Activated naive CD4-positive, alpha-beta T cell treated with anti-CD3 and anti-CD28 coated beads, Interleukin-2, amount 50 U/mL, for 72 hours (primary cell): Measurements from ENCODE around the gene MRPS22. TPM values are rescaled to one million over a fixed set of nuclear protein-coding genes. Genes with fewer than 3 reads are reported as not detected.
A peak's percentile ranks its signal among the peaks of the same experiment; 100 is the strongest.
"Not testable (repeated sequence)": the region's sequence is repeated elsewhere in the genome, so short reads cannot be mapped to it uniquely, and the experiment has no call there.

Experiments
- ATAC-seq, 2 donors: fragments of 150-1000 bp; cut with Tn5 transposase; 2 replicates each; pipeline ENCODE4 v1.10.0; 2021; ENCODE audit warnings: mild to moderate bottlenecking in 2 of 2, moderate library complexity in 2 of 2
- DNase-seq, 2 donors: peaks; one replicate each; pipeline ENCODE4 v3.0.0; 2021 to 2022; ENCODE audit warnings: low spot score in 2 of 2
- H3K27ac Mint-ChIP-seq, 2 donors: one replicate each; pipeline ENCODE4 v1.8.0; 2022; ENCODE audit warnings: mild to moderate bottlenecking in 2 of 2, mixed read lengths in 2 of 2
- H3K36me3 Mint-ChIP-seq, 2 donors: one replicate each; pipeline ENCODE4 v1.8.0; 2022; ENCODE audit warnings: mixed read lengths in 2 of 2
- H3K9me3 Mint-ChIP-seq, 2 donors: one replicate each; pipeline ENCODE4 v1.8.0; 2022; ENCODE audit warnings: mixed read lengths in 2 of 2
- total RNA-seq, 2 donors: library from RNA; stranded (reverse); gene quantifications; one replicate each; pipeline ENCODE4 v1.2.3, GENCODE V29; 2022

MRPS22 gene
- total RNA-seq, 2 donors from 2014 or later: 58.8 to 97.8 TPM

- no peak for DNase-seq
- H3K27ac Mint-ChIP-seq: no peak overlapping the region
- H3K36me3 Mint-ChIP-seq: no peaks in the 10 kb centered on the region
- ATAC-seq: no peak
- no peaks in the 10 kb centered on the region for H3K9me3 Mint-ChIP-seq
Observed at GRCh38 chr3:139325551-139325950, 18.3 kb upstream of the MRPS22 start.

GRCh38 chr3:139326131-139326530, 17.7 kb upstream of the MRPS22 start:
- DNase-seq (no peak), ATAC-seq (no peak)
- H3K27ac Mint-ChIP-seq: no peak overlapping the region
- no peaks in the 10 kb centered on the region for H3K9me3 Mint-ChIP-seq
- no peaks in the 10 kb centered on the region for H3K36me3 Mint-ChIP-seq

DNA sequence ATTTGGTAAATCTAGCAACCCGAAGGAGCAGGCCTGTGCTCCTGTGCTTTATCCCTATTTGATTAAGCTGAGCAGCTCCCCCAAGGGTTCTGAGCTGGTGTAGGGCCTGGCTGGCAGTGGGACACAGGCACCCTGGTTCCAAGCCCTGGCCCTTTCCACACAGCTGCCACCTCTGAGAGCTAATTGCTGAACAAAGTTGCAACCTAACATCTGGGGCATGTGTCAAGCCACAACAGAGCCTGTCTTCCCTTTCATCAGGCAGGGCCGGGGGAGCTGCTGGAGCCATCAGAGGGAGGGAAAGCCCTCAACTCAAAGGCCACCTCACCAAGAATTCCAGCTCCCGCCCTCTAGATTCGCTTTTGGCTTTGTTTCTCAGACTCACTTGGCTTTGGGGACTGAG, 17.1 kb upstream of the MRPS22 start:
- peak overlapping the region in 1 of 2 donors; percentile 9 for H3K27ac Mint-ChIP-seq
- DNase-seq (no peak), ATAC-seq (no peak)
- H3K36me3 Mint-ChIP-seq: no peaks in the 10 kb centered on the region
- no peaks in the 10 kb centered on the region for H3K9me3 Mint-ChIP-seq

GRCh38 chr3:139327231-139327630, 16.6 kb upstream of the MRPS22 start:
- H3K9me3 Mint-ChIP-seq: no peaks in the 10 kb centered on the region
- DNase-seq: no peak
- no peaks in the 10 kb centered on the region for H3K36me3 Mint-ChIP-seq
- no peak for ATAC-seq
- no peak overlapping the region for H3K27ac Mint-ChIP-seq

DNA sequence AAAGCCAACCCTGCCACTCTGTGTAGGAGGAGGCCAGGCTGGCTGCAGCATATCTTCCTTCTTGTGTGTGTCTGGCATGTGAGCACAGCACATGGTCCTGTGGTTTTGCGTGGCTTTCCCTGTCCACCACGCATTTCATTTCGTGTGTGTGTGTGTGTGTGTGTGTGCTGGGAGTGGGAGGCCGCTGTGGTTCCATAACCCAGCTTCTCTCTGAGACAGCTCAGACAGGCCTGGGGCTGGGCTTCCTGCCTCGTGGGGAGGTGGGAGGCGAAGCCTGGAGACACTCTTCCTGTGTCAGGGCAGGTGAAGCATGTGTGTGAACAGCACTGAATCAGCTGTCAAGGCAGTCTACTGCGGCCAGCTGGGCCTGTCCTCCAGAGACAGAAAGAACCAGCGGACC, 16.0 kb upstream of the MRPS22 start:
- H3K36me3 Mint-ChIP-seq: no peaks in the 10 kb centered on the region
- no peak for ATAC-seq
- H3K27ac Mint-ChIP-seq: no peak overlapping the region
- DNase-seq: no peak
- no peaks in the 10 kb centered on the region for H3K9me3 Mint-ChIP-seq

GRCh38 chr3:139328356-139328755, 15.5 kb upstream of the MRPS22 start:
- Mint-ChIP-seq H3K36me3 (no peaks in the 10 kb centered on the region), H3K27ac (no peak overlapping the region), H3K9me3 (no peaks in the 10 kb centered on the region)
- ATAC-seq (no peak), DNase-seq (no peak)

DNA sequence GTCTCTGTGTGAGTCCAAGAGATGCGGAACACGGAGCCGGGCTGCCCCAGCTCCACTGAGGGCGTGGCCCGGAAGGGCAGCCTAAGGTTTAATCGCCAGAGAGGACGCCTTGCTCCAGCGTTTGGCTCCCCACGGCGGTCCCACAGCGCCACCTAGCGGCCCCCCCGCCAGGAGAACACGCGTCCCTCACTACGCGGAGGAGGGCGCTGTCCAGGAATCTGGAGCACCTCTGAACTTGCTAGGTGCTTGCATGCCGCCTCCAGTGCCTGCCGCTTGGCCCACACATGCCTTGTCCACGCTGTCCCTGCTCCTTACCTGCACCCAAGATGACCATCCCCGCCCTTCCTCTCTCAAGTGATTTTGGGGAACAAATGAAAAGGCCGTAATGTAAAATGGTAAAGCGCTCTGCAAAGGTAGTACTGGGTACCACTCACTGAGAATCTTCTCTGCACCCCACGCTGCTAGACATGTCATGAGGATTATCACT, 14.4 kb upstream of the MRPS22 start:
- no peak overlapping the region for H3K27ac Mint-ChIP-seq
- DNase-seq: peak; percentile 86 to 96

DNA sequence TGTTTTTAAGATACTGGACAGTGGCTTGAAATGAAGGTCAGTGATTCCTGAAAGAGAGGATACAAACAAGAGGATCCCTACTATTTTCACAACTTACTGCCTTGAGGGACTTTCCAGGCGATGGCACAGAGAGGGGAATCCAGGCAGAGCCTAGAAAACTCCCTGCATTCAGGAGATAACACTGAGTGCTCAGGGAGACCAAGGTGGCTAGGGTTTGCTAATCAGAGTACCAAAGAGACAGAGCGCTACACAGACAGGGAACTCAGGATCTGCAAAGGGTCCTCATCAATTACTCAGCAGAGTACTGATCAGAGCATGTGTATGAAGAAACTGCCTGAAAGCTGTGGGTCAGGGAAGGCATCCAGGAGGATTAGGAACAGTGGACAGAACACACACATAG, 11.7 kb upstream of the MRPS22 start:
- H3K36me3 Mint-ChIP-seq: no peaks in the 10 kb centered on the region
- ATAC-seq (no peak), DNase-seq (no peak)
- no peaks in the 10 kb centered on the region for H3K9me3 Mint-ChIP-seq
- H3K27ac Mint-ChIP-seq: no peak overlapping the region

More for the DNA sequence above, 14.4 kb upstream of the MRPS22 start:
- H3K36me3 Mint-ChIP-seq: no peaks in the 10 kb centered on the region
- peak; percentile 99 for ATAC-seq
- H3K9me3 Mint-ChIP-seq: no peaks in the 10 kb centered on the region

GRCh38 chr3:139334675-139335074, 9.1 kb upstream of the MRPS22 start:
- not testable (repeated sequence) for DNase-seq, H3K9me3 Mint-ChIP-seq, H3K36me3 Mint-ChIP-seq, ATAC-seq, H3K27ac Mint-ChIP-seq

GRCh38 chr3:139338405-139338804, 5.4 kb upstream of the MRPS22 start:
- Mint-ChIP-seq H3K36me3 (peaks cover 7 to 15% of the 10 kb centered on the region in 2 donors), H3K9me3 (peaks cover 7 to 13% of the 10 kb centered on the region in 2 donors), H3K27ac (no peak overlapping the region)
- no peak for ATAC-seq
- no peak for DNase-seq

DNA sequence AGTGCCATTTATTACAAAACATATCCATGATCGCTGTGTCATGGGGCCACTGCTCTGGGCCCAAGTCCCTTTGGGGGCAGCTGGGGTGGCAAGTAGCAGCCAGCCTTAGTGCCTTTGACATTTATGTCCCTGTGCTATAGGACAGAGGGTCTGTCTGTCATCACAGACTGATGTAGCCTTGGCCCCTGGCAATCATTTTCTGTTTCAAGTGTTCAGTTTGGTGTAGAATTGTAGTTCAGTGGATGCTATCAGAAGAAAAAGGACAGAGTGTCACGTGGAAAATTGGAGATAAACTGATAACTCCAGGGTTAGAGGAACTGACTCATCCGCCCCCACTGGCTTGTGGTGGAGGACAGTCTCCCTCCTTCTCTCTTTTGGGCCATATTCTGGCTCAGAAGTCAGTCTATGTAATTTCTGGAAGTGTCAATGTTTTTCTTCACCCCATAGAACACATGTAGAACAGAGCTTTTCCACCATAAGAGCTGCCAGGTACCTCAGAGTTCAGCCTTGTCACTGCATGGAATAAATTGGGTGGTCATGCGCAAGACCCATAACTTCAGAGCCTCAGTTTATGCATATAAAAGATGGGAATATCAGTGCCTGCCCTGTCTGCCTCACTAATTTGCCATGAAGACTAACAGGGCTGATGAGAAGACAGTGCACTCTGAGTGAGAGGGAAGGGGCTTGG, 4.5 kb upstream of the MRPS22 start:
- ATAC-seq (peak in 1 of 2 donors; percentile 15), DNase-seq (no peak)

DNA sequence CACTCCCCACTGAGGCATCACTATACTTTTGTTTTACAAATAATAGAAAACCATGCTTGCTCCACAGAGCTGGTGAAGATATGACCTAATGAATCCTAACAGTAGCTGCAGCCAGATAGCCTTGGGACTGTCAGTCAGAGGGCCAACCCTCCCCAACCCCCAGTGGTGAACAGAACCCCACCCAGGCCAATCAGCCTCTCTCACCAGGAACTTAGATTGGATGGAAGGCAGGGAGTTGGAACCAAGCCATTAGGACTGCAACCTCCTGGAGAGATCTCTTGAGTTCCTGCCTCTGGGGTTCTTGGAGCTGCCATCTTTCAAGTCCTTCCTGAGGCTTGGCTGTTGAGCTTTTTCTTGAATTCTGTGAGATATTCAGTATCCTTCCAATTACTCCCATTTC, 3.0 kb upstream of the MRPS22 start:
- no peak for DNase-seq
- ATAC-seq: no peak

More for the DNA sequence above, 4.5 kb upstream of the MRPS22 start:
- peaks cover 7 to 13% of the 10 kb centered on the region in 2 donors for H3K9me3 Mint-ChIP-seq
- no peak overlapping the region for H3K27ac Mint-ChIP-seq
- peaks cover 8 to 17% of the 10 kb centered on the region in 2 donors for H3K36me3 Mint-ChIP-seq

GRCh38 chr3:139342054-139342453, 1.8 kb upstream of the MRPS22 start:
- H3K36me3 Mint-ChIP-seq: peaks cover 8 to 17% of the 10 kb centered on the region in 2 donors
- DNase-seq (no peak), ATAC-seq (no peak)
- peaks cover 7 to 13% of the 10 kb centered on the region in 2 donors for H3K9me3 Mint-ChIP-seq
- H3K27ac Mint-ChIP-seq: no peak overlapping the region

More for the DNA sequence above, 3.0 kb upstream of the MRPS22 start:
- Mint-ChIP-seq H3K9me3 (peaks cover 7 to 13% of the 10 kb centered on the region in 2 donors), H3K36me3 (peaks cover 8 to 17% of the 10 kb centered on the region in 2 donors), H3K27ac (no peak overlapping the region)

DNA sequence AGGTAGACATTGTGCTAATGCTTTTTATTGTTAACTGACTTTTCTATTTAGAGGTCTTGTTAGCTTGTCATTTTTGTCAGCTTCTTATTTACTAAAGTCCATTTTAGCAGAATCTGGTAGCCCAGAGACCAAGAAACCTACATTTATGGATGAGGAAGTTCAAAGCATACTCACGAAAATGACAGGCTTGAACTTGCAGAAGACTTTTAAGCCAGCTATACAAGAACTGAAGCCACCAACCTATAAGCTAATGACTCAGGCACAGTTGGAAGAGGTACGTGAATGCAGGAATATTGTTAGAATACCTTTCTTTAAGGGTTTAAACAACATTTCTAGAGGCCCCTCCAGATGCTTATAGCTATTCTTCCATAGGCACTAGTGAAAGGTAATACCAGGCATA, 3.0 kb downstream of the MRPS22 start:
- DNase-seq (no peak), ATAC-seq (no peak)
- Mint-ChIP-seq H3K9me3 (peaks cover 7 to 13% of the 10 kb centered on the region in 2 donors), H3K27ac (no peak overlapping the region), H3K36me3 (peaks cover 8 to 21% of the 10 kb centered on the region in 2 donors)

- Mint-ChIP-seq H3K27ac (no peak overlapping the region), H3K36me3 (peaks cover 23 to 44% of the 10 kb centered on the region in 2 donors), H3K9me3 (peaks cover 0 to 4% of the 10 kb centered on the region in 2 donors)
- no peak for ATAC-seq
- DNase-seq: no peak
Observed at GRCh38 chr3:139353920-139354556, 10.2 kb downstream of the MRPS22 start.

DNA sequence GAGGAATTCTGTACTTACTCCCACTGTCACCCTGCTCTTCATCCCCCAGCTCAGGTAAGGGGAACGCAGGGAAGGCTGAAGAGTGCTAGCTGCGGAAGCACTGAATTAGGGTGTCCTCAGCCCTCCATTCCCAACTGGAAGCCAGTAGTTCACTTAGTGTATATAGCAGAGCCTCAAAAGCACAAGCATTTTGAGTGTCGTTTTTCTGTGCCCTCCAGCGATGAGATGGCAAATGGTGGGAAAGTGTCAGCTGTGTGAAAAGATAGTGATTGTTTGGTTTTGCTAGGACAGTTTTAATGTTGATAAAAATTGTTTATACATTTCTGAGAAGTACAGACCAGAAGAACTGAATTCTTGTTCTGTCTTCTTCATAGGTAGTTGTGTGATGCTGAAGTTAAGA, 10.8 kb downstream of the MRPS22 start:
- ATAC-seq (no peak), DNase-seq (no peak)
- Mint-ChIP-seq H3K36me3 (peaks cover 23 to 50% of the 10 kb centered on the region in 2 donors), H3K9me3 (peaks cover 0 to 4% of the 10 kb centered on the region in 2 donors), H3K27ac (no peak overlapping the region)

GRCh38 chr3:139355476-139355875, 11.7 kb downstream of the MRPS22 start:
- Mint-ChIP-seq H3K27ac (peak overlapping the region; percentile 45 to 64), H3K9me3 (peaks cover 0 to 4% of the 10 kb centered on the region in 2 donors), H3K36me3 (peaks cover 29 to 57% of the 10 kb centered on the region in 2 donors)
- ATAC-seq: no peak
- DNase-seq: no peak
